GM18508 (cell line): ENCODE measurements around the gene ARHGEF19.

Experiments used
- ATAC-seq: cut with Tn5 transposase; IDR thresholded peaks from one replicate; pipeline ENCODE4 v1.9.1; 2021; ENCODE audit warnings: moderate number of reproducible peaks; ENCODE audit not compliant: insufficient read depth, unreplicated experiment

ARHGEF19 gene

GRCh38 chr1:16245476-16246196 lies 33.2 kb upstream of the ARHGEF19 start:
- ATAC-seq, result no peak

GRCh38 chr1:16244650-16245285 lies 32.3 kb upstream of the ARHGEF19 start:
- no peak for ATAC-seq

- no peak for ATAC-seq
Observed at GRCh38 chr1:16243936-16244649, 31.6 kb upstream of the ARHGEF19 start.

GRCh38 chr1:16243215-16243610 lies 30.8 kb upstream of the ARHGEF19 start:
- ATAC-seq, result no peak

GRCh38 chr1:16242556-16243214 lies 30.2 kb upstream of the ARHGEF19 start:
- no peak for ATAC-seq

- no peak for ATAC-seq
Observed at GRCh38 chr1:16241221-16241708, 28.8 kb upstream of the ARHGEF19 start.

- no peak for ATAC-seq
Observed at GRCh38 chr1:16239972-16240491, 27.6 kb upstream of the ARHGEF19 start.

GRCh38 chr1:16237343-16237830 lies 24.9 kb upstream of the ARHGEF19 start:
- ATAC-seq, result no peak

- ATAC-seq, result no peak
Observed at GRCh38 chr1:16236511-16237342, 24.3 kb upstream of the ARHGEF19 start, which contains the start of gene CPLANE2. TSS of gene CPLANE2 (minus strand) at chr1:16237183. CDS start at chr1:16236742, 441 bp downstream.

- no peak for ATAC-seq
Observed at GRCh38 chr1:16235944-16236510, 23.6 kb upstream of the ARHGEF19 start.

GRCh38 chr1:16235347-16235746 lies 22.9 kb upstream of the ARHGEF19 start:
- no peak for ATAC-seq

GRCh38 chr1:16233431-16233830 lies 21.0 kb upstream of the ARHGEF19 start:
- no peak for ATAC-seq

- ATAC-seq, result no peak
Observed at GRCh38 chr1:16232316-16232710, 19.9 kb upstream of the ARHGEF19 start.

- ATAC-seq, result no peak
Observed at GRCh38 chr1:16231331-16232315, 19.2 kb upstream of the ARHGEF19 start.

- no peak for ATAC-seq
Observed at GRCh38 chr1:16230744-16231143, 18.3 kb upstream of the ARHGEF19 start.

- ATAC-seq, result no peak
Observed at GRCh38 chr1:16229976-16230740, 17.7 kb upstream of the ARHGEF19 start.
